H1 (cell line): ENCODE data around the gene STOML2.

ENCODE experiments used
- CHD2 ChIP-seq: IDR thresholded peaks from 2 replicates; pipeline ENCODE4 v1.6.1; 2012; ENCODE audit warnings: low read length, improper control_type of control experiment
- CTCF ChIP-seq, 3 experiments: IDR thresholded peaks; 1 replicate in 2 of 3; 2 replicates in 1 of 3; pipeline versions ENCODE4 v1.5.1 to v1.6.1; 2011; ENCODE audit warnings: low read length in 3 of 3, mild to moderate bottlenecking in 3 of 3, inconsistent platforms in 2 of 3, low read depth in 1 of 3, moderate library complexity in 1 of 3; ENCODE audit not compliant: insufficient read depth in 1 of 3; ENCODE audit errors: control extremely low read depth in 1 of 3
- EZH2 ChIP-seq: fragments of 200-600 bp; sonication (generic); IDR thresholded peaks from 2 replicates; pipeline ENCODE4 v1.7.1; 2012; ENCODE audit warnings: low read depth, mild to moderate bottlenecking, moderate library complexity, low read length, inconsistent platforms; ENCODE audit not compliant: severe bottlenecking
- RXRA ChIP-seq: IDR thresholded peaks from 2 replicates; pipeline ENCODE4 v1.6.1; 2011; ENCODE audit warnings: low read depth, mild to moderate bottlenecking, low read length, moderate library complexity; ENCODE audit not compliant: insufficient read depth
- SP1 ChIP-seq: IDR thresholded peaks from 2 replicates; pipeline ENCODE4 v1.6.1; 2011; ENCODE audit warnings: low read depth, low read length
- SUZ12 ChIP-seq: fragments of 200-600 bp; sonication (generic); IDR thresholded peaks from 2 replicates; pipeline ENCODE4 v1.6.1; 2012; ENCODE audit warnings: mild to moderate bottlenecking, inconsistent platforms, low read length, moderate library complexity, mixed read lengths
- ZNF274 ChIP-seq: IDR thresholded peaks from 2 replicates; pipeline ENCODE4 v1.7.0; 2012; ENCODE audit warnings: low read length, borderline replicate concordance; ENCODE audit errors: extremely low read depth

- TF ChIP-seq SP1 (no peak), CHD2 (no peak), SUZ12 (no peak), CTCF (IDR thresholded peaks at IDR 0.05; ENCODE audit: control extremely low read depth in 1 of 3, insufficient read depth in 1 of 3, low read depth in 1 of 3, low read length in 3 of 3) (no peak), RXRA (no peak), ZNF274 (no peak), EZH2 (no peak)
Measured at GRCh38 chr9:35074791-35075190, 28.1 kb downstream of the STOML2 start.
